GM12878 (cell line): ENCODE results near the gene CLEC2A. TPM values are rescaled to one million over a fixed set of nuclear protein-coding genes. Genes with fewer than 3 reads are reported as not detected.

Experiments used
- CTCF ChIP-seq, 3 experiments: IDR thresholded peaks in 2 of 3; conservative IDR thresholded peaks in 1 of 3; 2 replicates each; pipeline ENCODE4 v1.5.1; 2011; ENCODE audit warnings: low read depth in 3 of 3, low read length in 3 of 3, mild to moderate bottlenecking in 3 of 3, control low read depth in 2 of 3, moderate library complexity in 2 of 3, inconsistent platforms in 1 of 3, mixed read lengths in 1 of 3; ENCODE audit not compliant: control insufficient read depth in 2 of 3, insufficient read depth in 1 of 3; ENCODE audit errors: extremely low read depth in 1 of 3
- IKZF2 ChIP-seq, 2 experiments: fragments of 450-650 bp; IDR thresholded peaks; 2 replicates each; pipeline ENCODE4 v1.6.1; 2017; ENCODE audit warnings: mild to moderate bottlenecking in 2 of 2, moderate library complexity in 2 of 2
- IRF3 ChIP-seq: fragments of 450-650 bp; IDR thresholded peaks from 2 replicates; pipeline ENCODE4 v1.6.1; 2014; ENCODE audit warnings: mild to moderate bottlenecking
- MEF2B ChIP-seq: fragments of 450-650 bp; IDR thresholded peaks from 2 replicates; pipeline ENCODE4 v1.6.1; 2018; ENCODE audit warnings: mild to moderate bottlenecking, moderate library complexity; ENCODE audit not compliant: partially characterized antibody, poor library complexity, severe bottlenecking
- MXI1 ChIP-seq: fragments of 150-350 bp; IDR thresholded peaks from 2 replicates; pipeline ENCODE4 v1.6.1; 2011; ENCODE audit warnings: low read depth, mild to moderate bottlenecking, inconsistent platforms, low read length, improper control_type of control experiment
- SMARCA5 ChIP-seq: fragments of 450-650 bp; IDR thresholded peaks from 2 replicates; pipeline ENCODE4 v1.6.1; 2017; ENCODE audit warnings: mild to moderate bottlenecking
- polyA plus RNA-seq, 11 experiments: library from polyadenylated mRNA; depleted of rRNA in 4 of 11; unstranded in 6 of 11; stranded (reverse) in 5 of 11; fragments of >200 nt; fragmentation: Nextera tagmentation in 4 of 11; fragmentation: Illumina TruSeq in 1 of 11; extraction: Ambion mirVana in 4 of 11; extraction: Trizol in 1 of 11; gene quantifications; 1 replicate in 1 of 11; 2 replicates in 10 of 11; pipeline versions ENCODE4 v1.2.1 to v1.2.3, GENCODE V29; 2011 to 2016; ENCODE audit warnings: inconsistent platforms in 2 of 11, missing spikeins in 2 of 11, low read depth in 1 of 11
- total RNA-seq, 4 experiments: library from RNA; depleted of rRNA in 3 of 4; stranded (reverse); fragments of >200 nt in 3 of 4; fragmentation: Illumina TruSeq in 1 of 4; extraction: Trizol in 1 of 4; gene quantifications; 2 replicates each; pipeline versions ENCODE4 v1.2.1 to v1.2.3, GENCODE V29; 2013 to 2021
- TF ChIP-seq, protein P1 (sequence below): fragments of 150-350 bp; IDR thresholded peaks from 2 replicates; pipeline ENCODE4 v1.6.1; 2016; ENCODE audit warnings: low read depth, low read length
- TF ChIP-seq, protein P2 (sequence below): IDR thresholded peaks from 2 replicates; pipeline ENCODE4 v1.6.1; 2012; ENCODE audit warnings: low read depth, low read length, improper control_type of control experiment

The CLEC2A gene
- total and polyA plus RNA-seq, 10 of the 15 experiments (the other 5 are each of a cell fraction or from before 2014, with no cell fraction given) = not detected

- TF ChIP-seq, protein P1, sequence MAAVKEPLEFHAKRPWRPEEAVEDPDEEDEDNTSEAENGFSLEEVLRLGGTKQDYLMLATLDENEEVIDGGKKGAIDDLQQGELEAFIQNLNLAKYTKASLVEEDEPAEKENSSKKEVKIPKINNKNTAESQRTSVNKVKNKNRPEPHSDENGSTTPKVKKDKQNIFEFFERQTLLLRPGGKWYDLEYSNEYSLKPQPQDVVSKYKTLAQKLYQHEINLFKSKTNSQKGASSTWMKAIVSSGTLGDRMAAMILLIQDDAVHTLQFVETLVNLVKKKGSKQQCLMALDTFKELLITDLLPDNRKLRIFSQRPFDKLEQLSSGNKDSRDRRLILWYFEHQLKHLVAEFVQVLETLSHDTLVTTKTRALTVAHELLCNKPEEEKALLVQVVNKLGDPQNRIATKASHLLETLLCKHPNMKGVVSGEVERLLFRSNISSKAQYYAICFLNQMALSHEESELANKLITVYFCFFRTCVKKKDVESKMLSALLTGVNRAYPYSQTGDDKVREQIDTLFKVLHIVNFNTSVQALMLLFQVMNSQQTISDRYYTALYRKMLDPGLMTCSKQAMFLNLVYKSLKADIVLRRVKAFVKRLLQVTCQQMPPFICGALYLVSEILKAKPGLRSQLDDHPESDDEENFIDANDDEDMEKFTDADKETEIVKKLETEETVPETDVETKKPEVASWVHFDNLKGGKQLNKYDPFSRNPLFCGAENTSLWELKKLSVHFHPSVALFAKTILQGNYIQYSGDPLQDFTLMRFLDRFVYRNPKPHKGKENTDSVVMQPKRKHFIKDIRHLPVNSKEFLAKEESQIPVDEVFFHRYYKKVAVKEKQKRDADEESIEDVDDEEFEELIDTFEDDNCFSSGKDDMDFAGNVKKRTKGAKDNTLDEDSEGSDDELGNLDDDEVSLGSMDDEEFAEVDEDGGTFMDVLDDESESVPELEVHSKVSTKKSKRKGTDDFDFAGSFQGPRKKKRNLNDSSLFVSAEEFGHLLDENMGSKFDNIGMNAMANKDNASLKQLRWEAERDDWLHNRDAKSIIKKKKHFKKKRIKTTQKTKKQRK = no peak
- TF ChIP-seq IRF3 = no peak
- no peak for TF ChIP-seq CTCF (IDR thresholded peaks at IDR 0.05 in 2 of 3, conservative IDR thresholded peaks at IDR 0.05 in 1 of 3; ENCODE audit: control insufficient read depth in 2 of 3, extremely low read depth in 1 of 3, insufficient read depth in 1 of 3, low read depth in 3 of 3, low read length in 3 of 3)
- TF ChIP-seq SMARCA5 = no peak
- no peak for TF ChIP-seq MXI1
- no peak for TF ChIP-seq IKZF2 (IDR thresholded peaks at IDR 0.05)
- TF ChIP-seq, protein P2, sequence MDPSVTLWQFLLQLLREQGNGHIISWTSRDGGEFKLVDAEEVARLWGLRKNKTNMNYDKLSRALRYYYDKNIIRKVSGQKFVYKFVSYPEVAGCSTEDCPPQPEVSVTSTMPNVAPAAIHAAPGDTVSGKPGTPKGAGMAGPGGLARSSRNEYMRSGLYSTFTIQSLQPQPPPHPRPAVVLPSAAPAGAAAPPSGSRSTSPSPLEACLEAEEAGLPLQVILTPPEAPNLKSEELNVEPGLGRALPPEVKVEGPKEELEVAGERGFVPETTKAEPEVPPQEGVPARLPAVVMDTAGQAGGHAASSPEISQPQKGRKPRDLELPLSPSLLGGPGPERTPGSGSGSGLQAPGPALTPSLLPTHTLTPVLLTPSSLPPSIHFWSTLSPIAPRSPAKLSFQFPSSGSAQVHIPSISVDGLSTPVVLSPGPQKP = no peak
- TF ChIP-seq MEF2B = no peak
Observed at GRCh38 chr12:9906873-9907272, 25.3 kb downstream of the CLEC2A start (continued).
